Activated naive CD8-positive, alpha-beta T cell treated with anti-CD3 and anti-CD28 coated beads, Interleukin-2, amount 10 ng/mL, durations not matched to agents 7 days and 5 days (primary cell): ENCODE results near the gene SLC22A8. TPM values are rescaled to one million over a fixed set of nuclear protein-coding genes. Genes with fewer than 3 reads are reported as not detected.

ENCODE experiments used
- total RNA-seq, 2 experiments: library from RNA; stranded (reverse); gene quantifications; one replicate each; pipeline ENCODE4 v1.2.3, GENCODE V29; 2021

Gene SLC22A8
- total RNA-seq, 2 experiments from 2014 or later = not detected

Other genes with a start within 250 kb of the SLC22A8 start
- gene TAF6L, start 244.4 kb downstream of the SLC22A8 start, total RNA-seq = 10 to 100 TPM; 20.6 to 22.2 TPM
- gene TMEM179B, start 228.4 kb downstream of the SLC22A8 start, total RNA-seq = 10 to 100 TPM; 48.7 to 52.2 TPM
- 10 to 100 TPM; 14.0 to 15.2 TPM for gene TMEM223, start 223.8 kb downstream of the SLC22A8 start, total RNA-seq
- 100 to 1,000 TPM; 124 to 131 TPM for gene NXF1, start 210.4 kb downstream of the SLC22A8 start, total RNA-seq
- 10 to 100 TPM; 43.4 to 44.3 TPM for gene STX5, start 183.8 kb downstream of the SLC22A8 start, total RNA-seq
- gene TEX54, start 183.0 kb downstream of the SLC22A8 start, total RNA-seq = not detected
- 10 to 100 TPM; 75.2 to 78.0 TPM for gene WDR74, start 176.3 kb downstream of the SLC22A8 start, total RNA-seq
- gene SLC3A2, start 134.9 kb downstream of the SLC22A8 start, total RNA-seq = 100 to 1,000 TPM; 222 to 228 TPM
- gene CHRM1, start 94.5 kb downstream of the SLC22A8 start, total RNA-seq = not detected
- not detected for gene SLC22A6, start 30.9 kb downstream of the SLC22A8 start, total RNA-seq
- gene SLC22A24, start 128.4 kb upstream of the SLC22A8 start, total RNA-seq = not detected
- gene SLC22A25, start 227.8 kb upstream of the SLC22A8 start, total RNA-seq = not detected